Ramos (cell line): ENCODE results near the gene IGFL2.
"Not testable (repeated sequence)": the region's sequence is repeated elsewhere in the genome, so short reads cannot be mapped to it uniquely, and the experiment has no call there.

ENCODE experiments used
- in situ Hi-C: fragments of 300-500 bp; cut with MboI; formaldehyde crosslinking; loops from one replicate; pipeline ENCODE4 v1.14.3; 2022; ENCODE audit warnings: low sequenced_read_pairs; ENCODE audit not compliant: unreplicated experiment

Gene IGFL2

GRCh38 chr19:46186101-46186716 is 38.2 kb downstream of the IGFL2 start:
- in situ Hi-C loops, result no loop called here

DNA sequence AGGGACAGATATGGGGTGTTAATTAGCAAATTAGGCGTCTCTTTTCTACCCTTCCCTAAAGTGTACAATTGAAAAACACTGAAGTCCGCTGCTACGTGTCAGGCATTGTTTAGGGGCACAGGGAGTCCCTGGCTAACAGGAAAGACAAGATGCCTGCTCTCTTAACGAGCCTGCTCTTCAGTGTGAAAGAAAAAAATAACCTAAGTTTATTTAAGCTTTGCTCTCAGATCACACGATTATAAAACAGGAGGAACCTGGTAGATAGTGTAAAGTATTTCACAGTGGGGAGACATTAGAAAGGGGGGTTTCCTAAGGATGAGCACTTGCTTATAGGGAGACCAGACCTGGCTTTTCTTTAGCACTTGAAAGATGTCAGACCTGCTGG is 38.7 kb downstream of the IGFL2 start:
- in situ Hi-C loops, result no loop called here

DNA sequence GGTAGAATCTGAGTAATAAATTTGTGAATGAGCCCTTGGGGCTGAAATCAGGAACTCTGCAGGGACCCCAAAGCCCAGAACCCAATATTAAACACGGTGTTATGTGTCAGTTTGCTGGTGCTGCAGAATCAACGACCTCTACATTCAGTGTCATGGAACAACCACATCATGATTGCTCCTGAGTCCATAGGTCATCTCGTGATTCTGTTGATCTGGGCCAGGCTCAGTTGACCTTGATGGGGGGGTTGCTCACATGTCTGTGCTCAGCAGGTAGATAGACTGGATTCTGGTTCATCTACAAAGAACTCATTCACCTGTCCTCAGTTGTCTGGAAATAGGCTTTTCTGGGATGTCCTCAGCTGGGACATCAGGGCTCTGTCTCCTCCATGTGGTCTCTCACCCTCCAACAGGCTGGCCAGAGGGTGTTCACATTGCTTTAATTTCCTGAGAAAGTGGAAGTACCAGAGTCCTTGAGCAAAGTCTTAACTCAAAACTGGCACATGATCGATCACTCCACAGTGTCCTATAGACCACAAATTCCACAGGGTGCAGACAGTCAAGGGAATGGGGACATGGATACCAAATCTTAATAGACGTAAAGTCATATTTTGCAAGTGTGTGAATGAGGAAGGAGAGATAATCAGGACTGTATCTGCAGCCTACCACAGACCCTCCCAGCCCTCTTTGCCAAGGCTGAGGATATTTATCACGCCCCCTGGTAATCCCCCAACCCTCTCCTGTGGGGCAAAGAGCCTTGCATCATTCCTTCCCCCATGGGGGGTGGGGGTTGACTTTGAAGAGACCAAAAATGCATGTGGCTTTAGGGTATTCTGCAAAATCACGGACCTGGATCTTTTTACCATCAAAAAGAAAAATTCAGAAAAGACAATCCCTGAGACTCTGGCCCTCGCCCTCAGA is 42.2 kb downstream of the IGFL2 start:
- in situ Hi-C loops, result no loop called here

GRCh38 chr19:46191356-46191755 is 43.3 kb downstream of the IGFL2 start:
- in situ Hi-C loops, result no loop called here

DNA sequence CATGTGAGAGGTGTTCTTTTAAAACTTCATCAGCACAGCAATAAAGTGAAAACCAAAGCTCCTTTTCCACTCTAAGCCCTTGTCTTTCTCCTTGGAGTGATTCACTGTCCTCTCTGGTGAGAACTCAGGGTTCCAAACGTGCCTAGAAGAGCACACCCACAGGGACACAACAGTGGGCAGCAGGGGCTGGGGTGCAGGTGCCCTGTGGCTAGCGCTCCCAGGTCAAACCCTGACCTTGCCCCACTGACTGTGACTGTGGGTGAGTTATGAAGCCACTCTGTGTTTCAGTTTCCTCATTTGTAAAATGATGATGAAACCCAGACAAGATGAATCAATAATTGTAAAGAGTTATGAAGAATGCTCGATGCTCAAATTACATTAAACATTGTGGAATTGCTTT is 43.9 kb downstream of the IGFL2 start:
- in situ Hi-C loops, result no loop called here

GRCh38 chr19:46192626-46192991 is 44.6 kb downstream of the IGFL2 start:
- in situ Hi-C loops, result not testable (repeated sequence)

DNA sequence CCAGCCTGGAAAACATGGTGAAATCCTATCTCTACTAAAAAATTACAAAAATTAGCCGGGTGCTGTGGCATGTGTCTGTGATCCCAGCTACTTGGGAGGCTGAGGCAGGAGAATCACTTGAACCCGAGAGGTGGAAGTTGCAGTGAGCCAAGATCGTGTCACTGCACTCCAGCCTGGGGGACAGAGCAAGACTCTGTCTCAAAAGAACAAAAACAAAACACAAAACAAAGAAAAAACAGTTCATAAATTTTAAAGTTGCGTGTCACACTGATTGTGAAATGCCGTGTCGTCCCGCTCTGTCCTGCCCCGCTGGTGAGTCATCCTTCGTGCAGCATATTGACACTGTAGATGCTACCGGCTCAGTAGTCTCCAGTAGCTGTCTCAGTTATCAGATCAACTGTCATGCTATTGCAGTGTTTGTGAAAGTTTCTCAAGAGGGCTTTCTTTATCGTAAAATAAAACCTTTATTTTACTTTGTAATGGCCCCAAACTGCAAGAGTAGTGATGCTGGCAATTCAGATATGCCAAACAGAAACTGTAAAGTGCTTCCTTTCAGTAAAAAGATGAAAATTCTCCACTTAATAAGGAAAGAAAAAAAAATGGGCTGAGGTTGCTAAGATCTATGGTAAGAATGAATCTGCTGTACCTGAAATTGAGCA is 45.1 kb downstream of the IGFL2 start:
- in situ Hi-C loops, result no loop called here

DNA sequence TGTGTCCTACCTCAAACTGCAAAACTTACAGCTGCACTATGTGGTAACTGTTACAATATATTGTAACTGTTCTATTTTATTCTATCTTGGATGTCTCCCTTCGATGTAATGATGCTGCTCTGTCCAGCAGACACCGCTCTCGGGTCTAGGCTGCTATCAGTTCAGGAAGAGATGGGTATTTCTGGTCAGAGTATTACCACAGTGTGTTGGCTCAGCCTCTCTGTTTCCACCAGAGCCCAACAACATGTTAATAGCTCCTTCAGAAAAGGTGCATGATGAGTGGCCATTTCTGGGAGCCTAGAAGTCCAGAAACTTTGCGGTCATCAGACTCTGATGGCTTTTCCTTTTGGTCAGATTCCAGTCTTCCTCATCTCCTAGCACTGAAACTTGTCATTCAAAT is 45.6 kb downstream of the IGFL2 start:
- in situ Hi-C loops, result no loop called here

GRCh38 chr19:46195104-46195503 is 47.1 kb downstream of the IGFL2 start:
- in situ Hi-C loops, result no loop called here

DNA sequence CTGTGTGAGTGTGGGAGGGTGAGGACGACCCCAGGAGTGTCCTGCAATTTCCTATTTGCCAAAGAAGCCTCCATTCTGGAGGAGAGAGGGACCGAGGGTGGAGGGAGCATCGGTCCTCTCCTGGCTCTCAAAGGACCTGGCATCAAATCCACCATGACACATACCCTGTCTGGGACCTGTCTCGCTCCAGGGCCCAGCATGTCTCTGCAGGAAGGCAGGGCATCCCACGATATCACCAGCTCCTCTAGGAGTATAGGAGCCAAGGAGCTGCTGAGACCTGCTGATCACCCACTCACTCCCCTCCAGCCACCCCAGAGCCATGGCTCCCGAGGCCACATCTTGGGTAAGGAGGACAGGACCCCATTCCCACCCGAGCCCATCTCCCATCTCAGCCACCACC is 47.9 kb downstream of the IGFL2 start:
- in situ Hi-C loops, result not testable (repeated sequence)

DNA sequence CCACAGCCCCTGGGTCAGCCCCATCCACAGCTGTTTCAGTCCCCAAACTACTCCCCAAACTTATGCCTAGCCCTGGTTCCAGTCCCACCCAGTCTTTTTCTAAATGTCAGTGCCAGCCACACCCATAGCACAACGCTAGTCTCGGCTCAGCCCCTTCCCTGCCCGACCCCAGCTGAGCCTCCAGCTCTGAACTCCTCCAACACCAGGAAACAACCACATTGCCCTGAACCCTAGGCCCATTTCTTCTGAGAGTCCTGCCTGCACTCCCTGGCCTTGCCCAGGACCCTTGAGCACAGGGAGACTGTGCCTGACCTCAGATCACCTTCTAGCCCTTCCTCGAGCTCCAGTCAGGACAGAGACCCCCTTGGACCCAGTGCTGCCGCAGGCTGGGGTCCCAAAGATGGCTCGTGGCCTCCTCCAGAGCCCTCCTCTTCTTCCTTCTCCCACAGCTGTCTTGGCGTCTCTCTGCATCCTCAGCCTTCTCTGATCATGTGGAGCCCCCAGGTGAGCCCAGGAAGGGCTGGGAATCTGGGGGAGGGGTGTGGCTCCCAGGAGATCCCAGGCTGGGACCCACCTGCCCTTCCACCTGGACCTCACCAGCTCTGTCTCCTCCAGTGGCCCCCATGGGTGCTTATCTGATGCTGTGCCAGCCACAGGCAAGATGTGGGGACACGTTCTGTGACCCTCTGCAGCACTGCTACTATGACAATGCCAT is 48.5 kb downstream of the IGFL2 start:
- in situ Hi-C loops, result no loop called here

DNA sequence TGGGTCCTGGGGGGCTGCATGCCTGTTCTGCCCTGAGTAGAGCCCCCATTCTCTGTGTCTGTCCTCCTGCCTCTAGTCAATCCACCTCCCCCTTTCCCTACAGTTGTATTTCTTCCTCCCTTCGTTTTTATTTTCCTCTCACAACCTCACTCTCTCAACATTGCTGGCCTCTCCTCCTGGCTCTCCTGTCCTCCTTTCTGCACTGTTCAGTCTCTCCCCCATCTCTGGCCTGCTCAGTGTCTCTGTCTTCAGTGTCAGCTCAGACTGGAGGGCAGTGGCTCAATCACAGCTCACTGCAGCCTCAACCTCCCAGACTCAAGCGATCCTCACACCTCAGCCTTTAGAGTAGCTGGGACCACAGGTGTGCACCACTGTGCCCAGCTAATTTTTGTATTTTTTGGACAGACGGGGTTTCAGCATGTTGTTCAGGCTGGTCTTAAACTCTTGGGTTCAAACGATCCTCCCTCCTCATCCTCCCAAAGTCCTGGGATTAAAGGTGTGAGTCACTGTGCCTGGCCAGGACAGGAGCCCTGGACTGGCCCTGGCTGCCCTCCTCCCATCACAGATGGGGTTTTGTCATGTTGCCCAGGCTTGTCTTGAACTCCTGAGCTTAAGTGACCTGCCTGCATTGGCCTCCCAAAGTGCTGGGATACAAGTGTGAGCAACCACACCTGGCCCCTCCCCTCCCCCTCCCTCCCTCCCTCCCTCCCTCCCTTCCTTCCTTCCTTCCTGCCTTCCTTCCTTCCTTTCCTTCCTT is 49.5 kb downstream of the IGFL2 start:
- in situ Hi-C loops, result no loop called here

GRCh38 chr19:46198756-46199155 is 50.7 kb downstream of the IGFL2 start:
- in situ Hi-C loops, result no loop called here

GRCh38 chr19:46201454-46202310 is 53.6 kb downstream of the IGFL2 start:
- in situ Hi-C loops, result no loop called here

- in situ Hi-C loops, result no loop called here
These were observed 54.4 kb downstream of the IGFL2 start for GRCh38 chr19:46202426-46202825.

GRCh38 chr19:46202872-46203860 is 55.1 kb downstream of the IGFL2 start:
- in situ Hi-C loops, result no loop called here

DNA sequence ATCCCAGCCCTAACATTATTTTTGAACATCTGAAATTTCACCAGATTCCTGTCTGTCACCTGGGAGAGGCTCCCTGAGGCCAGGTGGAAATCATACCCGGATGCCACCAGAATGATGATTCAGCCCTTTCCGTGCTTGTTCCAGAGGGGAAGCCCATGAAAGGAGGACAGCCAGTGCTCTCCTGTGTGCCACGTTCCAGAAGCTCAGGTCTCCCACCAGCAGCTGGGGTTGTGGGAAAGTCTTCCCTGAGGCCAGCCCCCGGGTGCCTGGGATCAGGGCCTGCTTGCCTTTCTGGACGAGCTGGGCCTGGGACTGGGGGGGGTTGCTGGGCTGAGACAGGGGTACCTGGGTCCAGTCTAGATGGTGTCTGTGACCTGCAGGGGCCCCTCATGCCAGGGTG is 56.0 kb downstream of the IGFL2 start:
- in situ Hi-C loops, result no loop called here
